Ishikawa (cell line): ENCODE results near the gene DPEP1.

Experiments
- CEBPB ChIP-seq: IDR thresholded peaks from 2 replicates; pipeline ENCODE4 v1.6.1; 2012
- CREB1 ChIP-seq: IDR thresholded peaks from 2 replicates; pipeline ENCODE4 v1.6.1; 2012; ENCODE audit warnings: low read depth
- EGR1 ChIP-seq: IDR thresholded peaks from 2 replicates; pipeline ENCODE4 v1.6.1; 2012
- EP300 ChIP-seq: IDR thresholded peaks from 2 replicates; pipeline ENCODE4 v1.6.1; 2012; ENCODE audit warnings: borderline replicate concordance
- FOXM1 ChIP-seq: IDR thresholded peaks from 2 replicates; pipeline ENCODE4 v1.6.1; 2012; ENCODE audit warnings: low read depth, borderline replicate concordance
- MAX ChIP-seq: IDR thresholded peaks from 2 replicates; pipeline ENCODE4 v1.6.1; 2012
- NFIC ChIP-seq: IDR thresholded peaks from 2 replicates; pipeline ENCODE4 v1.6.1; 2012
- RAD21 ChIP-seq: IDR thresholded peaks from 2 replicates; pipeline ENCODE4 v1.6.1; 2012; ENCODE audit warnings: low read depth
- REST ChIP-seq: IDR thresholded peaks from 2 replicates; pipeline ENCODE4 v1.6.1; 2012; ENCODE audit warnings: low read depth, mild to moderate bottlenecking
- TAF1 ChIP-seq: IDR thresholded peaks from 2 replicates; pipeline ENCODE4 v1.6.1; 2012; ENCODE audit warnings: low read depth, mild to moderate bottlenecking
- TCF12 ChIP-seq: IDR thresholded peaks from 2 replicates; pipeline ENCODE4 v1.6.1; 2012; ENCODE audit warnings: low read depth
- TEAD4 ChIP-seq: IDR thresholded peaks from 2 replicates; pipeline ENCODE4 v1.6.1; 2012
- USF1 ChIP-seq: IDR thresholded peaks from 2 replicates; pipeline ENCODE4 v1.6.1; 2012
- YY1 ChIP-seq: IDR thresholded peaks from 2 replicates; pipeline ENCODE4 v1.6.1; 2012; ENCODE audit warnings: low read depth
- ZBTB7A ChIP-seq: IDR thresholded peaks from 2 replicates; pipeline ENCODE4 v1.6.1; 2012; ENCODE audit warnings: low read depth

DPEP1 gene

GRCh38 chr16:89655062-89655643, 41.7 kb downstream of the DPEP1 start:
- TF ChIP-seq MAX, result no peak

DNA sequence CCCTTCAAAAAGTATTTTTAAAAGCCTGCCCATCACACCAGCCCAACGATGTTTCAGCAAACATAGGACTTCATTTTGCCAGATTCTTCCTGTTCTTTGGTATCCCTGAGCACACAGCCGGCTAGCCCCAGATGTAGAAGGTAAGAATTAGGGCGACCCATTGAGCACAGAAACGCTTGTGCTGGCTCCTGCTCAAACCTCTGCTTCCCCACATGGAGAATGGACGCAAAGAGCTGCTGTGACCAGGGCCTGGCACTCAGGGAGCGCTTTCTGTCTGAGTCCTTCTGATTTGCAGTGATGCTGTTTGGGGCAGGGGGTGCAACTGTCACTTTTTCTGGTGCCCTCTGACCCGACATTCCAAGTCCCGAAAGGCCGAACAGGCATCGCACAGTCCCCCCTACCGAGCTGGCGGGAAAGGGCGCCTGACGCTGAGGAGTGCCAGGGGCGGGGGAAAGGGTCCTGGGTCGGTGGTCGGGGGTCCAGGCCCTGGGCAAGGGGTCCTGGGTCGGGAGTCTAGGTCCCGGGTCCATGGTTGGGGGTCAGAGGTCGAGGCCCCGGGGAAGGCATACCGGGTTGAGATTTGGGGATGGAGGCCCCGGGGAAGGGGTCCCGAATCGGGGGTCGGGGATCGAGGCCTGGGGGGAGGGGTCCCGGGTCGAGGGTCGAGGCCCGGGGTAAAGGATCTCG, 43.1 kb downstream of the DPEP1 start:
- no peak for TF ChIP-seq TCF12
- TF ChIP-seq EP300, result no peak
- no peak for TF ChIP-seq USF1
- TF ChIP-seq ZBTB7A, result no peak
- no peak for TF ChIP-seq FOXM1
- no peak for TF ChIP-seq EGR1
- TF ChIP-seq YY1, result no peak
- no peak for TF ChIP-seq NFIC
- no peak for TF ChIP-seq MAX
- TF ChIP-seq CREB1, result no peak
- no peak for TF ChIP-seq TAF1
- no peak for TF ChIP-seq TEAD4
- TF ChIP-seq REST, result no peak
- no peak for TF ChIP-seq RAD21
- TF ChIP-seq CEBPB, result no peak

GRCh38 chr16:89657442-89658220, 44.2 kb downstream of the DPEP1 start, which contains the start of the genes CHMP1A and SPATA33:
TSS of gene CHMP1A (minus strand) at chr16:89657708. CDS start at chr16:89657588, 120 bp downstream.
TSS of gene SPATA33 (plus strand) at chr16:89657836. CDS start at chr16:89657912, 76 bp downstream.
- TF ChIP-seq FOXM1 (no peak), TAF1 (peak; percentile 73), TCF12 (no peak), NFIC (no peak), MAX (peak; percentile 87), USF1 (no peak), EGR1 (no peak), TEAD4 (no peak), EP300 (no peak), CEBPB (no peak)

- 0 out of 2 replicates have a peak, but pooled peaks have one; percentile 32 for TF ChIP-seq ZBTB7A
- 0 out of 2 replicates have a peak, but pooled peaks have one; percentile 9 for TF ChIP-seq TAF1
- no peak; the same call in 1 of the 2 replicates for TF ChIP-seq MAX
Observed at GRCh38 chr16:89658221-89658879, 44.9 kb downstream of the DPEP1 start.

DNA sequence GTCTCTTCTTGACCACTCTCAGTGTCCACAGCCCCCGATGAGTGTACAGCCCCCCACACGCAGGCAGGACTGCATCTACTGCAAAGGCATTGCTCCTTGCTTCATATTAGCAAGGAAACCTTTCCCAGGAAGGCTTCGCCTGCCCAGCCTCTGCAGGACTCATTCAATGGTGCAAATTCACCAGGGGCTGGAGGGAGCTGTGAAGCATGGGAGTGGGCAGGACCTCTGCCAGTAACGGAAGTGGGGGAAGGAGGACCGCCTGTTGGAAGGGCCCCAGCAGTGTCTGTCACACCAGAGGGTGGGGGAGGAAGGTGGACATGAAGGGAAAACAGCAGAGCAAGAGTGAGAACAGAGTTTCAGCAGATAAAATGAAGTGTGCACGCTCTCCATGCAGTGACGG, 46.7 kb downstream of the DPEP1 start:
- TF ChIP-seq TCF12, result no peak
- TF ChIP-seq FOXM1, result no peak
- TF ChIP-seq MAX, result no peak
- no peak for TF ChIP-seq RAD21

GRCh38 chr16:89661215-89661614, 47.8 kb downstream of the DPEP1 start:
- no peak for TF ChIP-seq TCF12
- TF ChIP-seq FOXM1, result no peak
- TF ChIP-seq EGR1, result no peak
- TF ChIP-seq CREB1, result no peak
- TF ChIP-seq CEBPB, result no peak
- no peak for TF ChIP-seq RAD21
- TF ChIP-seq TAF1, result no peak
- no peak for TF ChIP-seq REST
- no peak for TF ChIP-seq EP300
- no peak for TF ChIP-seq MAX
- TF ChIP-seq NFIC, result no peak
- TF ChIP-seq USF1, result no peak
- TF ChIP-seq YY1, result no peak
- no peak for TF ChIP-seq TEAD4
